KMS-11 (cell line): ENCODE results near the gene MILR1.

ENCODE experiments used
- H2AFZ ChIP-seq: fragments of 200-600 bp; sonication (generic); 2 replicates; pipeline ENCODE4 v1.6.1; 2016; ENCODE audit warnings: antibody characterized with exemption, mixed run types, low read depth
- H3K27ac ChIP-seq: fragments of 200-600 bp; sonication (generic); 2 replicates; pipeline ENCODE4 v1.6.1; 2016; ENCODE audit warnings: mild to moderate bottlenecking, mixed run types
- H3K27me3 ChIP-seq: fragments of 200-600 bp; sonication (generic); 2 replicates; pipeline ENCODE4 v1.6.1; 2017; ENCODE audit warnings: mild to moderate bottlenecking, low read depth, mixed run types, moderate library complexity; ENCODE audit not compliant: insufficient read depth
- H3K36me3 ChIP-seq: fragments of 200-600 bp; sonication (generic); 2 replicates; pipeline ENCODE4 v1.6.1; 2017; ENCODE audit warnings: mild to moderate bottlenecking, mixed run types; ENCODE audit not compliant: insufficient read depth
- H3K4me1 ChIP-seq: fragments of 200-600 bp; sonication (generic); 2 replicates; pipeline ENCODE4 v1.6.1; 2016; ENCODE audit warnings: mild to moderate bottlenecking, low read depth, mixed run types; ENCODE audit not compliant: poor library complexity, severe bottlenecking
- H3K4me2 ChIP-seq: fragments of 200-600 bp; sonication (generic); 2 replicates; pipeline ENCODE4 v1.7.0; 2016; ENCODE audit warnings: mild to moderate bottlenecking, mixed run types
- H3K4me3 ChIP-seq: fragments of 200-600 bp; sonication (generic); IDR thresholded peaks from 2 replicates; pipeline ENCODE4 v1.6.1; 2017; ENCODE audit warnings: low read depth, low read length, mixed read lengths; ENCODE audit not compliant: insufficient read depth
- H3K79me2 ChIP-seq: fragments of 200-600 bp; sonication (generic); 2 replicates; pipeline ENCODE4 v1.6.1; 2016; ENCODE audit warnings: low read depth, mixed run types; ENCODE audit not compliant: insufficient read depth
- H3K9ac ChIP-seq: fragments of 200-600 bp; sonication (generic); 2 replicates; pipeline ENCODE4 v1.6.1; 2016; ENCODE audit warnings: mild to moderate bottlenecking, mixed run types
- H4K20me1 ChIP-seq: fragments of 200-600 bp; sonication (generic); 2 replicates; pipeline ENCODE4 v1.6.1; 2016; ENCODE audit warnings: mild to moderate bottlenecking, mixed run types; ENCODE audit not compliant: insufficient read depth
- CTCF ChIP-seq: fragments of 200-600 bp; sonication (generic); conservative IDR thresholded peaks from 2 replicates; pipeline ENCODE4 v1.6.1; 2017; ENCODE audit warnings: low read depth, mild to moderate bottlenecking, antibody characterized with exemption, low read length, moderate library complexity, mixed read lengths

MILR1 gene

GRCh38 chr17:64497565-64498035 lies 48.7 kb downstream of the MILR1 start:
- H3K36me3 ChIP-seq: peaks cover 35% of the 10 kb centered on the region; the same call in 1 of the 2 replicates
- H3K4me1 ChIP-seq: peaks cover 76% of the 10 kb centered on the region
- no peaks in the 10 kb centered on the region for H3K27me3 ChIP-seq
- H4K20me1 ChIP-seq: peaks cover 31% of the 10 kb centered on the region; the same call in 1 of the 2 replicates
- H3K79me2 ChIP-seq: peaks cover 65% of the 10 kb centered on the region
- peak overlapping the region; percentile 41; the same call in 1 of the 2 replicates for H3K9ac ChIP-seq
- peak overlapping the region; percentile 68; the same call in 1 of the 2 replicates for H2AFZ ChIP-seq
- peak; percentile 60; the same call in 1 of the 2 replicates for TF ChIP-seq CTCF
- no peak overlapping the region for H3K4me3 ChIP-seq
- peak overlapping the region; percentile 44 for H3K4me2 ChIP-seq
- peak overlapping the region; percentile 59 for H3K27ac ChIP-seq

- Histone ChIP-seq H3K27me3 (no peaks in the 10 kb centered on the region), H3K9ac (peak overlapping the region; percentile 41; the same call in 1 of the 2 replicates), H3K27ac (peak overlapping the region; percentile 59; the same call in 1 of the 2 replicates), H3K4me2 (peak overlapping the region; percentile 44), H2AFZ (no peak overlapping the region), H3K79me2 (peaks cover 72% of the 10 kb centered on the region), H3K4me3 (no peak overlapping the region), H4K20me1 (peaks cover 39% of the 10 kb centered on the region; the same call in 1 of the 2 replicates), H3K4me1 (peaks cover 85% of the 10 kb centered on the region), H3K36me3 (peaks cover 45% of the 10 kb centered on the region)
- TF ChIP-seq CTCF: no peak
Observed at GRCh38 chr17:64498308-64499203, 49.6 kb downstream of the MILR1 start.

- Histone ChIP-seq H3K4me1 (peaks cover 84% of the 10 kb centered on the region), H3K4me3 (no peak overlapping the region), H3K36me3 (peaks cover 59% of the 10 kb centered on the region), H3K27ac (peak overlapping the region; percentile 10; the same call in 1 of the 2 replicates), H4K20me1 (peaks cover 53% of the 10 kb centered on the region), H3K27me3 (no peaks in the 10 kb centered on the region), H2AFZ (no peak overlapping the region), H3K9ac (peak overlapping the region; percentile 41; the same call in 1 of the 2 replicates), H3K4me2 (peak overlapping the region; percentile 44; the same call in 1 of the 2 replicates), H3K79me2 (peaks cover 72% of the 10 kb centered on the region)
- no peak for TF ChIP-seq CTCF
Observed at GRCh38 chr17:64499805-64500486, 51.0 kb downstream of the MILR1 start.

GRCh38 chr17:64500487-64500859 lies 51.6 kb downstream of the MILR1 start:
- Histone ChIP-seq H2AFZ (no peak overlapping the region), H4K20me1 (peaks cover 58% of the 10 kb centered on the region), H3K4me3 (no peak overlapping the region), H3K4me2 (peak overlapping the region; percentile 44; the same call in 1 of the 2 replicates), H3K27me3 (no peaks in the 10 kb centered on the region), H3K9ac (no peak overlapping the region; the same call in 1 of the 2 replicates), H3K36me3 (peaks cover 61% of the 10 kb centered on the region), H3K79me2 (peaks cover 72% of the 10 kb centered on the region), H3K4me1 (peaks cover 79% of the 10 kb centered on the region), H3K27ac (peak overlapping the region; percentile 16; the same call in 1 of the 2 replicates)
- TF ChIP-seq CTCF: no peak
